ENCODE results near the gene EIF4EBP2. TPM values are rescaled to one million over a fixed set of nuclear protein-coding genes. Genes with fewer than 3 reads are reported as not detected.
A peak's percentile ranks its signal among the peaks of the same experiment; 100 is the strongest.

EIF4EBP2 gene
- total and polyA plus RNA-seq, 2 donors from 2014 or later = 35.8 to 66.6 TPM

DNA sequence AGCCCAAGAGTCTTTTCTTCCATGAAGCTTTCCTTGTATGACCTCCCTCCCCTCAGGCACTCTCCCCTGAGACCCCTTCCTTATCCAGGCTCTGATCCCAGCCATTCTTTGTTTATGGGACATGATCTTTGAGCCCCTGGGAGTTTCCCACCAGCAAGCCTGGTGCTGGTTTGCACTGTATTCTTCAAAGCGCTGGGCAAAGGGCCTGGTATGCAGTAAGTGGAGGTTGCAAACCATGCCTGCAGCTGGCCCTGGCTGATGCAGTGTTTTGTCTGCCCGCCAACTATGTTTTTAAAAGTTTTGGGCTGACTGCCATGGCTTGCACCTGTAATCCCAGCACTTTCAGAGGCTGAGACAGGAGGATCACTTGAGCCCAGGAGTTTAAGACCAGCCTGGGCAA lies 44.3 kb downstream of the EIF4EBP2 start:
- no peaks in the 10 kb centered on the region for H3K4me1 ChIP-seq (ENCODE audit: control insufficient read depth in 2 of 3, insufficient read depth in 2 of 3, low read depth in 1 of 3, low read length in 3 of 3)
- no peak overlapping the region for H3K9ac ChIP-seq (ENCODE audit: low read length in 3 of 3)
- H3K36me3 ChIP-seq (ENCODE audit: control insufficient read depth in 2 of 3, insufficient read depth in 3 of 3, low read length in 3 of 3) = no peaks in the 10 kb centered on the region
- H3K4me3 ChIP-seq (ENCODE audit: low read length in 3 of 3) = no peak overlapping the region
- peak in 1 of 5 donors; percentile 15 for DNase-seq
- peaks cover under 1% of the 10 kb centered on the region for H3K27me3 ChIP-seq (ENCODE audit: control insufficient read depth, insufficient read depth, low read length)
- no peak overlapping the region for H3K27ac ChIP-seq (ENCODE audit: low read depth in 2 of 2, low read length in 2 of 2)
- FAIRE-seq = no peak
- TF ChIP-seq, protein P1, sequence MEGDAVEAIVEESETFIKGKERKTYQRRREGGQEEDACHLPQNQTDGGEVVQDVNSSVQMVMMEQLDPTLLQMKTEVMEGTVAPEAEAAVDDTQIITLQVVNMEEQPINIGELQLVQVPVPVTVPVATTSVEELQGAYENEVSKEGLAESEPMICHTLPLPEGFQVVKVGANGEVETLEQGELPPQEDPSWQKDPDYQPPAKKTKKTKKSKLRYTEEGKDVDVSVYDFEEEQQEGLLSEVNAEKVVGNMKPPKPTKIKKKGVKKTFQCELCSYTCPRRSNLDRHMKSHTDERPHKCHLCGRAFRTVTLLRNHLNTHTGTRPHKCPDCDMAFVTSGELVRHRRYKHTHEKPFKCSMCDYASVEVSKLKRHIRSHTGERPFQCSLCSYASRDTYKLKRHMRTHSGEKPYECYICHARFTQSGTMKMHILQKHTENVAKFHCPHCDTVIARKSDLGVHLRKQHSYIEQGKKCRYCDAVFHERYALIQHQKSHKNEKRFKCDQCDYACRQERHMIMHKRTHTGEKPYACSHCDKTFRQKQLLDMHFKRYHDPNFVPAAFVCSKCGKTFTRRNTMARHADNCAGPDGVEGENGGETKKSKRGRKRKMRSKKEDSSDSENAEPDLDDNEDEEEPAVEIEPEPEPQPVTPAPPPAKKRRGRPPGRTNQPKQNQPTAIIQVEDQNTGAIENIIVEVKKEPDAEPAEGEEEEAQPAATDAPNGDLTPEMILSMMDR (IDR thresholded peaks at IDR 0.05; ENCODE audit: borderline replicate concordance, extremely low read depth, insufficient read depth) = no peak
- intact Hi-C loops (cut with DNase I) = no loop called here
- H3K9me3 ChIP-seq (ENCODE audit: control insufficient read depth in 2 of 3, insufficient read depth in 1 of 3, low read length in 3 of 3) = no peaks in the 10 kb centered on the region

GRCh38 chr10:70455213-70455630 lies 51.3 kb downstream of the EIF4EBP2 start:
- intact Hi-C loops (cut with DNase I) = no loop called here
- H3K36me3 ChIP-seq (ENCODE audit: control insufficient read depth in 2 of 3, insufficient read depth in 3 of 3, low read length in 3 of 3) = no peaks in the 10 kb centered on the region
- H3K9ac ChIP-seq (ENCODE audit: low read length in 3 of 3) = no peak overlapping the region
- TF ChIP-seq, protein P1 (IDR thresholded peaks at IDR 0.05; ENCODE audit: borderline replicate concordance, extremely low read depth, insufficient read depth) = no peak
- DNase-seq (no peak), FAIRE-seq (no peak)
- no peak overlapping the region for H3K27ac ChIP-seq (ENCODE audit: low read depth in 2 of 2, low read length in 2 of 2)
- H3K4me3 ChIP-seq (ENCODE audit: low read length in 3 of 3) = no peak overlapping the region
- peaks cover 0 to 6% (median 0%) of the 10 kb centered on the region in 3 donors for H3K4me1 ChIP-seq (ENCODE audit: control insufficient read depth in 2 of 3, insufficient read depth in 2 of 3, low read depth in 1 of 3, low read length in 3 of 3)
- peaks cover 2% of the 10 kb centered on the region for H3K27me3 ChIP-seq (ENCODE audit: control insufficient read depth, insufficient read depth, low read length)
- H3K9me3 ChIP-seq (ENCODE audit: control insufficient read depth in 2 of 3, insufficient read depth in 1 of 3, low read length in 3 of 3) = no peaks in the 10 kb centered on the region

DNA sequence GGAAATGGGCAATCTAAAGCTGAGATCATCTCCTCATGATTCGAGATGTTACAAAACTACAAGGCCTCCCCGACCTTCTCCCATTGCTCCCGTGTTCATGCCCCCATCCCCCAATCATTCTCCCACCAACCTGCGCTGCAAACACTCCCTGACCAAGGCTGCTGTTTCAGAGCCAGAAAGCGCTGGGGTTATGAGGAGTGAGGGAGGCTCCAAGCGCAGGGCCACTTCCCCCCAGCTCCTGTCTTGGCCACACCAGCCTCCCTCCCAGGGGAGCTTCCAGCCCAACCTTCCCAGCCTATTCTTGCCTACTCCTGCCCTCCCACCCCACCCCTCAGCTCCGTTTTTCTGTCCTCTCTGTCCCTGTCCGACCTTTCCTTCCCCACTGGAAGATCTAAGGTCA lies 52.2 kb downstream of the EIF4EBP2 start:
- Histone ChIP-seq H3K27ac (ENCODE audit: low read depth in 2 of 2, low read length in 2 of 2) (no peak overlapping the region), H3K27me3 (ENCODE audit: control insufficient read depth, insufficient read depth, low read length) (peaks cover 2% of the 10 kb centered on the region), H3K9ac (ENCODE audit: low read length in 3 of 3) (no peak overlapping the region), H3K9me3 (ENCODE audit: control insufficient read depth in 2 of 3, insufficient read depth in 1 of 3, low read length in 3 of 3) (no peaks in the 10 kb centered on the region), H3K4me3 (ENCODE audit: low read length in 3 of 3) (no peak overlapping the region), H3K4me1 (ENCODE audit: control insufficient read depth in 2 of 3, insufficient read depth in 2 of 3, low read depth in 1 of 3, low read length in 3 of 3) (peaks cover 0 to 6% (median 0%) of the 10 kb centered on the region in 3 donors), H3K36me3 (ENCODE audit: control insufficient read depth in 2 of 3, insufficient read depth in 3 of 3, low read length in 3 of 3) (no peaks in the 10 kb centered on the region)
- TF ChIP-seq, protein P1 (IDR thresholded peaks at IDR 0.05; ENCODE audit: borderline replicate concordance, extremely low read depth, insufficient read depth) = no peak
- intact Hi-C loops (cut with DNase I) = no loop called here
- FAIRE-seq = no peak
- DNase-seq = no peak

- no peak for FAIRE-seq
- H3K27ac ChIP-seq (ENCODE audit: low read depth in 2 of 2, low read length in 2 of 2) = no peak overlapping the region
- peak overlapping the region in 1 of 3 donors; percentile 12 for H3K9ac ChIP-seq (ENCODE audit: low read length in 3 of 3)
- peak overlapping the region in 1 of 3 donors; percentile 8 for H3K4me3 ChIP-seq (ENCODE audit: low read length in 3 of 3)
- H3K9me3 ChIP-seq (ENCODE audit: control insufficient read depth in 2 of 3, insufficient read depth in 1 of 3, low read length in 3 of 3) = no peaks in the 10 kb centered on the region
- H3K36me3 ChIP-seq (ENCODE audit: control insufficient read depth in 2 of 3, insufficient read depth in 3 of 3, low read length in 3 of 3) = no peaks in the 10 kb centered on the region
- H3K27me3 ChIP-seq (ENCODE audit: control insufficient read depth, insufficient read depth, low read length) = peaks cover 2% of the 10 kb centered on the region
- DNase-seq = no peak
- TF ChIP-seq, protein P1 (IDR thresholded peaks at IDR 0.05; ENCODE audit: borderline replicate concordance, extremely low read depth, insufficient read depth) = no peak
- intact Hi-C loops (cut with DNase I) = no loop called here
- H3K4me1 ChIP-seq (ENCODE audit: control insufficient read depth in 2 of 3, insufficient read depth in 2 of 3, low read depth in 1 of 3, low read length in 3 of 3) = peaks cover 0 to 9% (median 0%) of the 10 kb centered on the region in 3 donors
These were observed 53.9 kb downstream of the EIF4EBP2 start for GRCh38 chr10:70457759-70458305.
